Astrocyte (in vitro differentiated cells and primary cell): ENCODE data around the gene CDCA4. TPM values are rescaled to one million over a fixed set of nuclear protein-coding genes. Genes with fewer than 3 reads are reported as not detected.

Experiments
- DNase-seq: peaks from one replicate; pipeline ENCODE4 v3.0.0-alpha.2; 2010; ENCODE audit warnings: low read depth
- FAIRE-seq: peaks from 2 replicates; lab custom pipeline; 2011; peaks lifted over from hg19 to GRCh38; lab: Jason Lieb, UNC
- H2AFZ ChIP-seq: 2 replicates; pipeline ENCODE4 v1.6.0; 2012; ENCODE audit warnings: low read depth, low read length, inconsistent platforms
- H3K27ac ChIP-seq: 2 replicates; pipeline ENCODE4 v1.5.1; 2011; ENCODE audit warnings: low read depth, low read length, inconsistent platforms
- H3K27me3 ChIP-seq: 2 replicates; pipeline ENCODE4 v1.6.0; 2011; ENCODE audit warnings: low read length, inconsistent platforms; ENCODE audit not compliant: insufficient read depth
- H3K36me3 ChIP-seq: 2 replicates; pipeline ENCODE4 v1.5.1; 2011; ENCODE audit warnings: low read length, inconsistent platforms; ENCODE audit not compliant: insufficient read depth
- H3K4me1 ChIP-seq: 2 replicates; pipeline ENCODE4 v1.5.1; 2011; ENCODE audit warnings: low read length, inconsistent platforms; ENCODE audit not compliant: insufficient read depth
- H3K4me2 ChIP-seq: 2 replicates; pipeline ENCODE4 v1.6.0; 2012; ENCODE audit warnings: low read length, inconsistent platforms
- H3K4me3 ChIP-seq: 2 replicates; pipeline ENCODE4 v1.5.1; 2011; ENCODE audit warnings: low read depth, mild to moderate bottlenecking, low read length, inconsistent platforms; ENCODE audit not compliant: insufficient read depth
- H3K79me2 ChIP-seq: 2 replicates; pipeline ENCODE4 v1.6.0; 2012; ENCODE audit warnings: mild to moderate bottlenecking, low read length, inconsistent platforms; ENCODE audit not compliant: insufficient read depth
- H3K9ac ChIP-seq: 2 replicates; pipeline ENCODE4 v1.6.0; 2012; ENCODE audit warnings: mild to moderate bottlenecking, low read length, inconsistent platforms
- H3K9me3 ChIP-seq: 2 replicates; pipeline ENCODE4 v1.5.1; 2012; ENCODE audit warnings: low read depth, mild to moderate bottlenecking, low read length, inconsistent platforms; ENCODE audit not compliant: insufficient read depth
- H4K20me1 ChIP-seq: 2 replicates; pipeline ENCODE4 v1.6.0; 2012; ENCODE audit warnings: low read length, inconsistent platforms; ENCODE audit not compliant: insufficient read depth
- H3K27ac Mint-ChIP-seq: one replicate; pipeline ENCODE4 v1.8.0; 2021; ENCODE audit warnings: mild to moderate bottlenecking, mixed read lengths; ENCODE audit not compliant: unreplicated experiment
- H3K27me3 Mint-ChIP-seq: one replicate; pipeline ENCODE4 v1.8.0; 2021; ENCODE audit warnings: low read depth, mixed read lengths; ENCODE audit not compliant: unreplicated experiment
- H3K36me3 Mint-ChIP-seq: one replicate; pipeline ENCODE4 v1.8.0; 2021; ENCODE audit warnings: low read depth, mixed read lengths; ENCODE audit not compliant: unreplicated experiment
- H3K4me1 Mint-ChIP-seq: one replicate; pipeline ENCODE4 v1.8.0; 2021; ENCODE audit warnings: low read depth, mixed read lengths; ENCODE audit not compliant: unreplicated experiment
- H3K4me3 Mint-ChIP-seq: one replicate; pipeline ENCODE4 v1.8.0; 2021; ENCODE audit warnings: mild to moderate bottlenecking, moderate library complexity, mixed read lengths; ENCODE audit not compliant: unreplicated experiment
- H3K9me3 Mint-ChIP-seq: one replicate; pipeline ENCODE4 v1.8.0; 2021; ENCODE audit warnings: mild to moderate bottlenecking, mixed read lengths; ENCODE audit not compliant: unreplicated experiment
- EZH2 ChIP-seq: IDR thresholded peaks from 2 replicates; pipeline ENCODE4 v1.6.1; 2012; ENCODE audit warnings: mild to moderate bottlenecking, low read length, inconsistent platforms; ENCODE audit not compliant: insufficient read depth
- total RNA-seq: library from RNA; stranded (reverse); gene quantifications from 2 replicates; pipeline ENCODE4 v1.2.1, GENCODE V29; 2021
- TF ChIP-seq, protein P1 (sequence below): IDR thresholded peaks from 2 replicates; pipeline ENCODE4 v1.5.1; 2011; ENCODE audit warnings: low read depth, mild to moderate bottlenecking, inconsistent platforms, low read length, moderate library complexity; ENCODE audit not compliant: insufficient read depth

The CDCA4 gene
- total RNA-seq, 1 donor from 2014 or later: 11.3 TPM

DNA sequence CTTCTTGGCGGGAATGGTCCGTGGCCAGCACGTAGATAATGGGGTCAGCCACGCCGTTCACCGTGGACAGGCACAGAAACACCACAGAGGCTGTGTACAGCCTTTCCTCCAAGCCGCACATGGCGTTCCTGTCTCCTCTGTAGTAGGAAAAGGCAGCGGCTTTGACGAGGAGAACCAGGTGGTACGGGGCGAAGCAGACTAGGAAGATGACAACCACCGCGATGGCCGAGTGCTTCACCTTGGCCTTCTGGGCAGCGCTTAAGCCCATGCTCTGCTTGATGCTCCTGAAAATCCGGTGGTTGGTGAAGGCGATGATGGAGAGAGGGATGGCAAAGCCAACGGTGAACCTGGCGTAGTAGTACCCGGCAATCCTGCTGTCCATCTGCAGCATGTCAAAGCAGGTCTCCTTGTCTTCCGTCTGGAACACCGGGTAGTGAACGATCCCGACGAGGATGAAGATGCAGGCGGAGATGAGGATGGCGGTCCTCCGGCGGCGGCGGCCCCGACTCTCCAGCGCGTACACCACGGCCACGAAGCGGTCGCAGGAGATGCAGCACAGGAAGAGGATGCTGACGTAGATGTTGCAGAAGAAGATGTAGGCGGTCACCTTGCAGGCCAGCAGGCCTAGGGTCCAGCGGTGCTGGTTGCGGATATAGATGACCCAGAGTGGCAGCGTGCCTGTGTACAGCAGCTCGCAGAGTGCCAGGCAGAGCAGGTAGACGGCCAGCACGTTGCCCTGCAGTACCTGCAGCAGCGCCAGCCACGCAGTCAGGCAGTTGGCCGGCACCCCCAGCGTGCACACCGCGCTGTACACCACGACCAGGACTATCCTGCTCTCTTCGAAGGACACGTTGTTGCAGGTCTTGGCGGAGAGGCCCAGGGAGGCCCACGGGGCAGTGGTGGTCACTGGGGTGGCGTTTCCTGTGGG is 30.6 kb upstream of the CDCA4 start:
- Histone ChIP-seq H3K9ac (no peak overlapping the region), H3K4me1 (no peaks in the 10 kb centered on the region), H3K4me2 (no peak overlapping the region), H3K79me2 (peaks cover 13% of the 10 kb centered on the region), H3K4me3 (no peak overlapping the region), H3K27ac (no peak overlapping the region), H4K20me1 (peaks cover 43% of the 10 kb centered on the region), H3K9me3 (no peaks in the 10 kb centered on the region), H2AFZ (no peak overlapping the region), H3K27me3 (peaks cover 3% of the 10 kb centered on the region), H3K36me3 (no peaks in the 10 kb centered on the region)
- FAIRE-seq (no peak), DNase-seq (no peak)
- H3K27ac Mint-ChIP-seq: no peak overlapping the region
- no peak for TF ChIP-seq EZH2
- TF ChIP-seq, protein P1, sequence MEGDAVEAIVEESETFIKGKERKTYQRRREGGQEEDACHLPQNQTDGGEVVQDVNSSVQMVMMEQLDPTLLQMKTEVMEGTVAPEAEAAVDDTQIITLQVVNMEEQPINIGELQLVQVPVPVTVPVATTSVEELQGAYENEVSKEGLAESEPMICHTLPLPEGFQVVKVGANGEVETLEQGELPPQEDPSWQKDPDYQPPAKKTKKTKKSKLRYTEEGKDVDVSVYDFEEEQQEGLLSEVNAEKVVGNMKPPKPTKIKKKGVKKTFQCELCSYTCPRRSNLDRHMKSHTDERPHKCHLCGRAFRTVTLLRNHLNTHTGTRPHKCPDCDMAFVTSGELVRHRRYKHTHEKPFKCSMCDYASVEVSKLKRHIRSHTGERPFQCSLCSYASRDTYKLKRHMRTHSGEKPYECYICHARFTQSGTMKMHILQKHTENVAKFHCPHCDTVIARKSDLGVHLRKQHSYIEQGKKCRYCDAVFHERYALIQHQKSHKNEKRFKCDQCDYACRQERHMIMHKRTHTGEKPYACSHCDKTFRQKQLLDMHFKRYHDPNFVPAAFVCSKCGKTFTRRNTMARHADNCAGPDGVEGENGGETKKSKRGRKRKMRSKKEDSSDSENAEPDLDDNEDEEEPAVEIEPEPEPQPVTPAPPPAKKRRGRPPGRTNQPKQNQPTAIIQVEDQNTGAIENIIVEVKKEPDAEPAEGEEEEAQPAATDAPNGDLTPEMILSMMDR: no peak
- no peak overlapping the region for H3K4me3 Mint-ChIP-seq
- peaks cover 4% of the 10 kb centered on the region for H3K9me3 Mint-ChIP-seq
- peaks cover 17% of the 10 kb centered on the region for H3K27me3 Mint-ChIP-seq
- H3K36me3 Mint-ChIP-seq: peaks cover 7% of the 10 kb centered on the region
- H3K4me1 Mint-ChIP-seq: no peaks in the 10 kb centered on the region

GRCh38 chr14:105050551-105050897 is 29.6 kb upstream of the CDCA4 start:
- no peak overlapping the region for H3K4me3 ChIP-seq
- H3K4me3 Mint-ChIP-seq: no peak overlapping the region
- H3K27me3 ChIP-seq: peaks cover 3% of the 10 kb centered on the region
- H3K27ac ChIP-seq: no peak overlapping the region
- H3K27me3 Mint-ChIP-seq: peaks cover 17% of the 10 kb centered on the region
- H3K9me3 ChIP-seq: no peaks in the 10 kb centered on the region
- no peaks in the 10 kb centered on the region for H3K4me1 Mint-ChIP-seq
- H3K36me3 ChIP-seq: no peaks in the 10 kb centered on the region
- H2AFZ ChIP-seq: no peak overlapping the region
- no peaks in the 10 kb centered on the region for H3K4me1 ChIP-seq
- no peak overlapping the region for H3K27ac Mint-ChIP-seq
- H3K9ac ChIP-seq: no peak overlapping the region
- DNase-seq: no peak
- peaks cover 13% of the 10 kb centered on the region for H3K79me2 ChIP-seq
- TF ChIP-seq, protein P1: no peak
- TF ChIP-seq EZH2: no peak
- peaks cover 7% of the 10 kb centered on the region for H3K36me3 Mint-ChIP-seq
- peaks cover 49% of the 10 kb centered on the region for H4K20me1 ChIP-seq
- H3K4me2 ChIP-seq: no peak overlapping the region
- H3K9me3 Mint-ChIP-seq: peaks cover 4% of the 10 kb centered on the region
- FAIRE-seq: no peak
